ENCODE data around the gene EEF1A1.
"Not testable (repeated sequence)": the region's sequence is repeated elsewhere in the genome, so short reads cannot be mapped to it uniquely, and the experiment has no call there.

Gene EEF1A1

GRCh38 chr6:73534628-73535027 is 13.8 kb upstream of the EEF1A1 start:
- DNase-seq = no peak

DNA sequence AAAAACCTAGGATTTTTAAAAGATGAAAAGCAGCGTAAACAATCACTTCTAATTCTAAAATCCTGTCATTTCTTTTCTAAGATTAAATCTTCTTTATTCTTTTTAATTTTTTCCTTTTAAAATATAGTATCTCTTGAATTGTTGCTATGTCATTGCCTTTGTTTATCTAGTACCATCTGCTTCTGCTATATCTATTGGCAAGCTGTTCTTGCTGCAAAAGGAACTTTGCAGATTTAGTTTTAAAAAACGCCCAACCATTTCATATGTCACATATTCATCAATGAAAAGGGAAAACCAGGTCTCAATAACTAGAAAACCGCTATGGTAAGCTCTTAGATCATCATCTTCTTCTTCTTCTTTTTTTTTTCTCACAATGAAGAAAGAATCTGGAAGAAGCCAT is 11.5 kb upstream of the EEF1A1 start:
- no peak for DNase-seq

DNA sequence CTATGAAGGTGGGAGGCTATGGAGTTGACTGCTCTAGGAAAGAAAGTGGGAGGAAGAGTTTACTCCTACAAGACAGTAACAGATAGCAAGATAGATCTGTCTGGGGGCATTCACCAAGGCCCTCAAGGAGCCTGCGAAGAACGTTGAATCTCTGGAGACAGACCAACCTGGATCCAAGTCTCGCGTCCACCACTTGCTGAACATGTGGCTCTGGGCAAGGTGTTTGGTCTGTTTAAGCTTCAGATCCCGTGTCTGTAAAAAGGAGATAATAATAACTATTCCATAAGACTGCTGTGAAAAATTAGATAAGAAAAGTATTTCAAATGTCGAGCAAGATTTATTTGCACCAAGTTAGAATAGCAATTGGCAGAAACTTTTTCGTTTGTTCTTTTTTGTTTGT is 8.1 kb upstream of the EEF1A1 start:
- DNase-seq = no peak

DNA sequence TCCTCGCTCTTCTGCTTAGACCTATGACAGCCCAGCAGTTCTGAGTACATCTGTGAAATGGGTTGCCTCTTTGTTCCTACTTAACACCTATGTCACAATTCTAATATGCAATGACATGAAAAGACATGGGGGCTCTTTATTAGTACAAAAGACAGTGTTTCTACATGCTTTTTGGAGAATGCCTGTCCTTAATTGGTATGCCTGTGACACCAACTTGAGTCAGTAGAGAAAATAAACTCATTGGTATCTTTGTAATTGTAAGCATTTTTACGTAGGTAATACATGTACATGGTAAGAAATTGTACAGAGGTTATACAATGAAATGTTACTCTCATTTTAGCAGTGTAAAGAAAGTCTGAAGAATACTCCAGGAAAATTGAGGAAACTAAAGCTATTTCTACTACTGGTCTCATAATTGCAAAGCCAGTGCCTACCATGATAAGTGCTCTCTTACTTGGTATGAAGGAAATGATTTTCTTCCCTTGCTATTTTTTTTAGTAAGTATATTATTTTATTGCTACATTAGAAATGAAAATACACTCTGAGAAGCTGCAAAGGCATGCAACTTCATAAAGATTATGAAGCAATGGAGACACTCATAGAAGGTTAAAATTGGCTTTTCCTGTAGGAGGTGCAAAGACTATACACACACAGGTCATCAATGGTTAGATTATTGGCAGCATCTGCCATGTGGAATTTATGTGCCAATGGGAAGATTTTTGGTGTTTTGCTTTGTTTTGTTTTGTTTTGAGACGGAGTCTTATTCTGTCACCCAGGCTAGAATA is 4.9 kb upstream of the EEF1A1 start:
- DNase-seq = no peak

- peak; percentile 80 for DNase-seq
Observed at GRCh38 chr6:73523434-73524123, 2.7 kb upstream of the EEF1A1 start.

GRCh38 chr6:73521351-73521985 is 636 bp upstream of the EEF1A1 start:
- DNase-seq = no peak

GRCh38 chr6:73519926-73520687 is 725 bp downstream of the EEF1A1 start:
- peak; percentile 81 for DNase-seq

DNA sequence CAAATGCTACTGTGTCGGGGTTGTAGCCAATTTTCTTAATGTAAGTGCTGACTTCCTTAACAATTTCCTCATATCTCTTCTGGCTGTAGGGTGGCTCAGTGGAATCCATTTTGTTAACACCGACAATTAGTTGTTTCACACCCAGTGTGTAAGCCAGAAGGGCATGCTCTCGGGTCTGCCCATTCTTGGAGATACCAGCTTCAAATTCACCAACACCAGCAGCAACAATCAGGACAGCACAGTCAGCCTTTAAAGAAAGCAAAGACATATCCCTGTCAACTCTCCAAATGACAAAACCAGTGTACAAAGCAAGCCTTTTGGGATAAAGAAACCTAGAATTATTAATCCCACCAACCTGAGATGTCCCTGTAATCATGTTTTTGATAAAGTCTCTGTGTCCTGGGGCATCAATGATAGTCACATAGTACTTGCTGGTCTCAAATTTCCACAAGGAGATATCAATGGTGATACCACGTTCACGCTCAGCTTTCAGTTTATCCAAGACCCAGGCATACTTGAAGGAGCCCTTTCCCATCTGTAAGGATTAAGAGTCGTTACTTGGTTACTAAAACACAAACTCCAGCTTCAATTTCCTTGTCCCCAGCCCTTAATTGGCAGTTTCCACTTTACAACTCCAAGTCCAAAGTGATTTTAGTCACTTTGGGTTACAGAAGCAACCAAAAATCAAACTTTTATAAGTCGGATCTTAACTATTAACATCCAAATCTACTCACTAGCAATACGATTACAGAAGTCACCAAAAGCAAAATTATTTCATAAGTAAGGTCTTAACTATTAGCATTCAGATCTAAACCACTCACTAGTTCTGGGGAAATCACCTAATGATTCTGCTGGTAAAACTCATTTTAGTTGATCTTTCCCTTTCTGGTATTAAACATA is 1.6 kb downstream of the EEF1A1 start:
- DNase-seq = not testable (repeated sequence)

DNA sequence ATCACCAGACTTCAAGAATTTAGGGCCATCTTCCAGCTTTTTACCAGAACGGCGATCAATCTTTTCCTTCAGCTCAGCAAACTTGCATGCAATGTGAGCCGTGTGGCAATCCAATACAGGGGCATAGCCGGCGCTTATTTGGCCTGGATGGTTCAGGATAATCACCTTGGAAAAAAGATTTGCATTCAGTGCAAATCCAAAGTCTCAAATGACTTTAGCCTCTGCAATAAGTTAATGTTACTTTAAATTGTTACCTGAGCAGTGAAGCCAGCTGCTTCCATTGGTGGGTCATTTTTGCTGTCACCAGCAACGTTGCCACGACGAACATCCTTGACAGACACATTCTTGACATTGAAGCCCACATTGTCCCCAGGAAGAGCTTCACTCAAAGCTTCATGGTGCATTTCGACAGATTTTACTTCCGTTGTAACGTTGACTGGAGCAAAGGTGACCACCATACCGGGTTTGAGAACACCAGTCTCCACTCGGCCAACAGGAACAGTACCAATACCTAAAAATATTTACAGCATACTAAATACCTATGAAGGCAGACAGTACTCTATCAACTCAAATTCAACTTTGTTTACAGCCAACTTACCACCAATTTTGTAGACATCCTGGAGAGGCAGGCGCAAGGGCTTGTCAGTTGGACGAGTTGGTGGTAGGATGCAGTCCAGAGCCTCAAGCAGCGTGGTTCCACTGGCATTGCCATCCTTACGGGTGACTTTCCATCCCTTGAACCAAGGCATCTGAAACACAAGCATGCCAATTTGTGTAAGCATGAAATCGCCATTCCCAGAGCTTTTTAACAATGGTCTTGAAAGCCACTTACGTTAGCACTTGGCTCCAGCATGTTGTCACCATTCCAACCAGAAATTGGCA is 2.5 kb downstream of the EEF1A1 start:
- DNase-seq = peak; percentile 26

GRCh38 chr6:73516514-73517489 is 4.0 kb downstream of the EEF1A1 start:
- DNase-seq = no peak

DNA sequence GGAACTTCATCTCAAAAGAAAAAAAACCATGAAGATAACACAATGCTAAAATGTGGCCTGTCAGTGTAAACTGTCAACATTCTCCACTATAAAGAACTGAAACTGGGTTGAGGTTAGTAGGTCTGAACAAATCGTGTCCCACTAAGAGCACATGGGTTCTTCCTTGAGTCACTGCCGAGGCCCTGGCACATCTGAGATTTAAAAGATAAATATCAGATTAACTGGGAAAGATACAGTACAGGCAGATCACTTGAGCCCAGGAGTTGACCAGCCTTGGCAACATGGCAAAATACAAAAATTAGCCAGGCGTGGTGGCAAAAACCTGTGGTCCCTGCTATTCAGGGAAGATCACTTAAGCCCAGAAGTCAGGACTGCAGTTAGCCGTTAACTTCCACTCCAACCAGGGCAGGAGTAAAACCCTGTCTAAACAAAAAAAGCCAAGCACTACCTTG is 5.6 kb downstream of the EEF1A1 start:
- DNase-seq = peak; percentile 31

DNA sequence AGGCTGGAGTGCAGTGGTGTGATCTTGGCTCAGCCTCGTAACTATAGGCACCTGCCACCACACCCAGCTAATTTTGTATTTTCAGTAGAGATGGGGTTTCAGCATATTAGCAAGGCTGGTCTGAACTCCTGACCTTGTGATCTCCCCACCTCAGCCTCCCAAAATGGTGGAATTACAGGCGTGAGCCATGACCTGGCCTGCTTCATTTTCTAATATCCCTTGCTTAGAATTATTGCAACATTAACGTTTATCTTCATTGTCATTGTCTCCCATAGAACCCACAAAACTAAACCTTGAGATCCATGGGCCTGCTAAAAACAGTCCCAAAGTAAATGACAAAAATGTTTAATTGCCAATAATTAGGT is 6.1 kb downstream of the EEF1A1 start:
- DNase-seq = no peak

GRCh38 chr6:73513496-73513854 is 7.4 kb downstream of the EEF1A1 start:
- no peak for DNase-seq

- no peak for DNase-seq
Observed at GRCh38 chr6:73511796-73512195, 9.0 kb downstream of the EEF1A1 start.

GRCh38 chr6:73509851-73510250 is 11.0 kb downstream of the EEF1A1 start:
- no peak for DNase-seq

GRCh38 chr6:73508776-73509175 is 12.1 kb downstream of the EEF1A1 start:
- DNase-seq = no peak

- DNase-seq = no peak
Observed at GRCh38 chr6:73506246-73506645, 14.6 kb downstream of the EEF1A1 start.

DNA sequence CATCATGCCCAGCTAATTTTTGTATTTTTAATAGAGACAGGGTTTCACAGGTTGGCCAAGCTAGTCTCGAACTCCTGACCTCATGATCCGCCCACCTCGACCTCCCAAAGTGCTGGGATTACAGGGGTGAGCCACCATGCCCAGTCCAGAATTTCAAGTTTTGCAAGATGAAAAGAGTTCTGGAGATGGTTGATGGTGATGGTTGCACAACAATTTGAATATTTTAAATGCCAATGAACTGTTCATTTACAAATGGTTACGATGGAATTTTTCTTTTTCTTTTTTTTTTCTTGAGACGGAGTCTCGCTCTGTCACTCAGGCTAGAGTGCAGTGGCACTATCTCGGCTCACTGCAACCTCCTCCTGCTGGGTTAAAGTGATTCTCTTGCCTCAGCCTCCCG is 15.1 kb downstream of the EEF1A1 start:
- DNase-seq = not testable (repeated sequence)

DNA sequence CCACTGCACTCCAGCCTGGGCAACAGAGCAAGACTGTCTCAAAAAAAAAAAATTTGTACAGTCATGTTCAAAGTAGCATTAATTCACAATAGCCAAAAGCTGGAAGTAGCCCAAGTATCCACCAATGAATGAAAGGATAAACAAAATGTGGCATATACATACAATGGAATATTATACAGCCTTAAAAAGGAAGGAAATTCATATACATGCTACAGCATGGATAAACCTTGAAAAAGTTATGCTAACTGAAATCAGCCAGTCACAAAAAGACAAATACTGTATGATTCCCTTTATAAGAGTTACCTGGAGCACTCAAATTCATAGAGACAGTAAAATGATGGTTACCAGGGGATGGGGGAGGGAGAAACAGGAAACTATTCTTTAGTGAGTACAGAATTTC is 15.7 kb downstream of the EEF1A1 start:
- no peak for DNase-seq

GRCh38 chr6:73504160-73504559 is 16.7 kb downstream of the EEF1A1 start:
- DNase-seq = no peak

Measured in activated T-cell treated with anti-CD3 and anti-CD28 coated beads, Interleukin-2, amount 50 U/mL, for 1 hour (primary cell).